Measurements from ENCODE around the gene KRTAP5-10. TPM values are rescaled to one million over a fixed set of nuclear protein-coding genes. Genes with fewer than 3 reads are reported as not detected.
"Not testable (repeated sequence)": the region's sequence is repeated elsewhere in the genome, so short reads cannot be mapped to it uniquely, and the experiment has no call there.

Gene KRTAP5-10
- not detected for total RNA-seq

GRCh38 chr11:71565263-71565662 is at the start of gene KRTAP5-10:
Gene KRTAP5-10, plus strand, starts transcription at chr11:71565563. Its CDS starts 25 bp downstream, at chr11:71565588.
- CTCF ChIA-PET, result no interaction called here
- ATAC-seq, result no peak

DNA sequence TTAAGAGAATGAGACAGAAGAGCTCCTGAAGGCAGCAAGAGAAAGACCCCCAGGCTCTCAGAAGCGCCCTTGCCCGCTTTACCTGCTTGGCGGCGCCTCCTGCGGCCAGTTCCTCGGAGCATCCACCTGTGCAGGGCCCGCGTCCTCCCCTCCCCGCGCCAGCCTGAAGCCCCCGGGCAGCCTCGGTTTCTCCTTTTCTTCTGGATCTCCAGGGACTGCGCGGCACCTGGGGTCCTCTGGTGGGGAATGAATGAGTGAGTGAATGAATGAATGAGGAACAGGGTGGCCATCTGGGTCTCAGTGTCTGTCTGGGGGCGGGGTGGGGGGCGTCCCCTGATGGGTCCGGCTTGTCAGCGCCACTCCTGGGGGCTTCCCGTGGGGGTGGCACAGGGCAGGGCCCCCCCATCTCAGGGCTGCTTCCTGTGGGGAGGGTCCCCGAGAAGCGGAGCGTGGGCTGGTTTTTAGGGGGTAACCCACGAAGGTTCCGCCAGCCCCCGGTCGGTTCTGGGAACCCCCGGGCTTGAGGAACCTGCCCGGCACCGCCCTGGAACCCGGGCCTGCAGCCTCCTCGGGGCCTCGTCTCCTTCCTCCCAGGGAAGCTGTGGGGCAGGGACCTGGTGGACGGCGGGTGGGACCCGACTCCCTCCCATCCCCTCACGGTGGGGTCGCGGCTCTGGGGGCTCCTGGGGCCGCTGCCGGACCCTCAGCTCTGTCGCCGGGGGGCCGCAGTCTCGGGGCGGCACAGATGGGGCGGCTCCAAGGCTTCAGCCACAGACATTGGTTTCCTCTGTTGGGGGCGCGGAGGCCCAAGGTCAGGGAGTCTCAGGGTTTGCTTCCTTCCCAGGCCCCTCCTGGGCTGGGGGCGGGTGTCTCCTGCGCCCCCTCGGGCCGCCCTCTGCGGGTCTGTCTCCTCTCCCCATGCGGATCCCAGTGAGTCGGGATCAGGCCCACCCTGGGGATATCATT is 46.6 kb upstream of the KRTAP5-10 start:
- no peak for ATAC-seq
- no peak overlapping the region for H3K27ac Mint-ChIP-seq

More at GRCh38 chr11:71565263-71565662, at the start of gene KRTAP5-10:
- H3K27me3 Mint-ChIP-seq (ENCODE audit: low read depth), result peaks cover 28% of the 10 kb centered on the region
- POLR2A ChIA-PET, result no interaction called here
- H3K4me1 Mint-ChIP-seq (ENCODE audit: low read depth), result no peaks in the 10 kb centered on the region
- DNase-seq, result no peak
- no peak within 1 kb of the TSS for H3K27ac Mint-ChIP-seq
- no peaks in the 10 kb centered on the region for H3K9me3 Mint-ChIP-seq (ENCODE audit: insufficient read depth)
- no peak within 1 kb of the TSS for H3K4me3 Mint-ChIP-seq
- no peaks in the 10 kb centered on the region for H3K36me3 Mint-ChIP-seq (ENCODE audit: low read depth)

GRCh38 chr11:71519546-71519945 is 45.8 kb upstream of the KRTAP5-10 start:
- no peaks in the 10 kb centered on the region for H3K4me1 Mint-ChIP-seq (ENCODE audit: low read depth)
- no peaks in the 10 kb centered on the region for H3K36me3 Mint-ChIP-seq (ENCODE audit: low read depth)
- DNase-seq (no peak), ATAC-seq (no peak)
- ChIA-PET CTCF (no interaction called here), POLR2A (no interaction called here)
- H3K27me3 Mint-ChIP-seq (ENCODE audit: low read depth), result no peaks in the 10 kb centered on the region
- no peak overlapping the region for H3K27ac Mint-ChIP-seq
- no peak overlapping the region for H3K4me3 Mint-ChIP-seq
- no peaks in the 10 kb centered on the region for H3K9me3 Mint-ChIP-seq (ENCODE audit: insufficient read depth)

More for the DNA sequence above, 46.6 kb upstream of the KRTAP5-10 start:
- no peaks in the 10 kb centered on the region for H3K27me3 Mint-ChIP-seq (ENCODE audit: low read depth)
- ChIA-PET CTCF (no interaction called here), POLR2A (no interaction called here)
- H3K4me1 Mint-ChIP-seq (ENCODE audit: low read depth), result no peaks in the 10 kb centered on the region
- H3K9me3 Mint-ChIP-seq (ENCODE audit: insufficient read depth), result no peaks in the 10 kb centered on the region
- no peaks in the 10 kb centered on the region for H3K36me3 Mint-ChIP-seq (ENCODE audit: low read depth)
- H3K4me3 Mint-ChIP-seq, result no peak overlapping the region
- no peak for DNase-seq

DNA sequence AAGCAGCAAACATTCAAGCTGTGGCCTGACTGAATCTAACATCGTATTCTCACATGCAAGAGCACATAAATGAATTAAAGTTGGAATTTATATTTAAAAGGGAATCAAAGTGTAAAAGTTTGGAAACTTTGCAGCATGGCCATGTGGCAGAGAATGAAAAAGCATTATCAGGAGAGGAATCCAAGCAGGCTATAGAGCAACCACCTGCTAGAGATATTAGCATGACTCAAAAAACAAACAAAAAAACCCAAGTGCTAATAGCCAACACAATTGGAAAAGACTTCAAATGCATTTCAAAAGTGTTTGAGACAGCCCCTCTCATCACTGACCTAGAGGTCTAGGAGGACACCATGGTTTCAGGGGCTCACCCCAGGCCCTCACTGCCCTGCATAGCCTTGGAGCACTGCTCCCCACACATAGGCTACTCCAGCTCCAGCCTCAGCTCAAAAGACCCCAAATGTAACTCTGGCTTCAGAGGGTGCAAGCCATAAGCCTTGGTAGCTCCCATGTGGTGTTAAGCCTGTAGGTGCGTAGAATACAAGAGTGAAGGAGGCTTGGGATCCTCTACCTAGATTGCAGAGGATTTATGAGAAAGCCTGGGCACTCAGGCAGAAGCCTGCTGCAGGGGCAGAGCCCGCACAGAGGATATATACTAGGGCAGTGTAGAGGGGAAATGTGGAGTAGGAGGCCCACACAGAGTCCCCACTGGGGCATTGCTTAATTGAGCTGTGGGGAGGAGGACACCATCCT is 40.0 kb upstream of the KRTAP5-10 start:
- CTCF ChIA-PET, result no interaction called here
- Mint-ChIP-seq H3K27me3 (ENCODE audit: low read depth) (peaks cover 3% of the 10 kb centered on the region), H3K36me3 (ENCODE audit: low read depth) (no peaks in the 10 kb centered on the region), H3K4me3 (no peak overlapping the region), H3K9me3 (ENCODE audit: insufficient read depth) (no peaks in the 10 kb centered on the region), H3K27ac (no peak overlapping the region), H3K4me1 (ENCODE audit: low read depth) (no peaks in the 10 kb centered on the region)
- POLR2A ChIA-PET, result no interaction called here
- ATAC-seq (no peak), DNase-seq (no peak)

GRCh38 chr11:71525938-71526495 is 39.3 kb upstream of the KRTAP5-10 start:
- no peaks in the 10 kb centered on the region for H3K4me1 Mint-ChIP-seq (ENCODE audit: low read depth)
- H3K27ac Mint-ChIP-seq, result no peak overlapping the region
- H3K36me3 Mint-ChIP-seq (ENCODE audit: low read depth), result no peaks in the 10 kb centered on the region
- DNase-seq, result no peak
- POLR2A ChIA-PET, result no interaction called here
- no peaks in the 10 kb centered on the region for H3K9me3 Mint-ChIP-seq (ENCODE audit: insufficient read depth)
- CTCF ChIA-PET, result no interaction called here
- ATAC-seq, result no peak
- peaks cover 6% of the 10 kb centered on the region for H3K27me3 Mint-ChIP-seq (ENCODE audit: low read depth)
- H3K4me3 Mint-ChIP-seq, result no peak overlapping the region

GRCh38 chr11:71526796-71527575 is 38.4 kb upstream of the KRTAP5-10 start, which contains the start of gene KRTAP5-7:
Gene KRTAP5-7, plus strand, starts transcription at chr11:71527267. Its CDS starts 34 bp downstream, at chr11:71527301.
- H3K27me3 Mint-ChIP-seq (ENCODE audit: low read depth); H3K9me3 Mint-ChIP-seq (ENCODE audit: insufficient read depth); CTCF ChIA-PET; DNase-seq; H3K27ac Mint-ChIP-seq; H3K4me3 Mint-ChIP-seq; H3K36me3 Mint-ChIP-seq (ENCODE audit: low read depth); ATAC-seq; POLR2A ChIA-PET; H3K4me1 Mint-ChIP-seq (ENCODE audit: low read depth): not testable (repeated sequence)

DNA sequence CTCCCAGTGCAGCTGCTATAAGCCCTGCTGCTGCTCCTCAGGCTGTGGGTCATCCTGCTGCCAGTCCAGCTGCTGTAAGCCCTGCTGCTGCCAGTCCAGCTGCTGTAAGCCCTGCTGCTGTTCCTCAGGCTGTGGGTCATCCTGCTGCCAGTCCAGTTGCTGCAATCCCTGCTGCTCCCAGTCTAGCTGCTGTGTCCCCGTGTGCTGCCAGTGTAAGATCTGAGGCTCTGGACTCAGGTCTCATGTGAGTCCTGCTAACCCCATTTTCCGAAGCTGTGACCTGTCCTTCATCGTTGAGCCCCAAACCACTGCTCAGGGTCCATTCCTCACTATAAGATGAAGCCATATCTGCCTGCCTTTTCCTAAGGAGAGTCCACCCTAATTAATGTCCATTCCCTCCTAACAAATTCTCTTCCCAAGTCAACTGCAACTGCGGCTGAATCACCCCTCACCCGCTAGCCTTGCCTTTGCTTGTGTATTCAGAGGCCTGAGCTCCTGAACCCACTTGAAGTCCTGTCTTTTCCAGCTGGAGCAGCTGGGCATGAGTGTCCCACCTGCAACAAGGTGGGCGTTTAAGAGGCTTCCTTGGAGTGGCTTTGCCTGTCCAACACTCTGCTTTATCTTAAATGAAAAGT is 37.7 kb upstream of the KRTAP5-10 start:
- Mint-ChIP-seq H3K27ac (no peak overlapping the region), H3K9me3 (ENCODE audit: insufficient read depth) (no peaks in the 10 kb centered on the region), H3K27me3 (ENCODE audit: low read depth) (peaks cover 8% of the 10 kb centered on the region), H3K4me1 (ENCODE audit: low read depth) (no peaks in the 10 kb centered on the region), H3K4me3 (no peak overlapping the region), H3K36me3 (ENCODE audit: low read depth) (no peaks in the 10 kb centered on the region)
- ChIA-PET POLR2A (no interaction called here), CTCF (no interaction called here)
- ATAC-seq (no peak), DNase-seq (no peak)

DNA sequence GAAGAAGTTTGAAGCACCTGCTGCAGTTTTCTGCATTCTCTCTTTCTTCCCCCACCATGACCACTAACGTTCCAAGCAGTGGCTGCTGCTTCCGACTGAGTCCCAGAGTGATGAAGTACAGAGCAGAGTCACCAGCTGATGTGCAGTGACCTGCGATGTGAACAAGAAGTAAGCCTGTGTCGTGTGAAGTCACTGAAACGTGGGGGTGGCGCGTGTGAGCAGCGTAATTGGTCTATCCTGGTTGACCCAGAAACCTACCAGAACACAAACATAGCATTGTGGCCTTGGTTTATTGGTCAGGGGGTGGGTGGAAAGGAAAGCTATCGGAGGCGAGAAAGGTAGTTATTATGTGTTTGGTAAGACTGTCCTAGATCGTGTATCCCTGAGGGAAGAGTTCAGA is 34.8 kb upstream of the KRTAP5-10 start:
- ATAC-seq (no peak), DNase-seq (no peak)
- POLR2A ChIA-PET, result no interaction called here
- H3K27ac Mint-ChIP-seq, result no peak overlapping the region
- H3K27me3 Mint-ChIP-seq (ENCODE audit: low read depth), result peaks cover 8% of the 10 kb centered on the region
- no peaks in the 10 kb centered on the region for H3K9me3 Mint-ChIP-seq (ENCODE audit: insufficient read depth)
- no peak overlapping the region for H3K4me3 Mint-ChIP-seq
- H3K4me1 Mint-ChIP-seq (ENCODE audit: low read depth), result no peaks in the 10 kb centered on the region
- CTCF ChIA-PET, result no interaction called here
- no peaks in the 10 kb centered on the region for H3K36me3 Mint-ChIP-seq (ENCODE audit: low read depth)

GRCh38 chr11:71532036-71532610 is 33.2 kb upstream of the KRTAP5-10 start:
- no peak overlapping the region for H3K4me3 Mint-ChIP-seq
- ATAC-seq, result no peak
- no peaks in the 10 kb centered on the region for H3K36me3 Mint-ChIP-seq (ENCODE audit: low read depth)
- DNase-seq, result no peak
- H3K27me3 Mint-ChIP-seq (ENCODE audit: low read depth), result peaks cover 6% of the 10 kb centered on the region
- no peaks in the 10 kb centered on the region for H3K4me1 Mint-ChIP-seq (ENCODE audit: low read depth)
- H3K9me3 Mint-ChIP-seq (ENCODE audit: insufficient read depth), result no peaks in the 10 kb centered on the region
- no peak overlapping the region for H3K27ac Mint-ChIP-seq
- POLR2A ChIA-PET, result no interaction called here
- CTCF ChIA-PET, result no interaction called here

DNA sequence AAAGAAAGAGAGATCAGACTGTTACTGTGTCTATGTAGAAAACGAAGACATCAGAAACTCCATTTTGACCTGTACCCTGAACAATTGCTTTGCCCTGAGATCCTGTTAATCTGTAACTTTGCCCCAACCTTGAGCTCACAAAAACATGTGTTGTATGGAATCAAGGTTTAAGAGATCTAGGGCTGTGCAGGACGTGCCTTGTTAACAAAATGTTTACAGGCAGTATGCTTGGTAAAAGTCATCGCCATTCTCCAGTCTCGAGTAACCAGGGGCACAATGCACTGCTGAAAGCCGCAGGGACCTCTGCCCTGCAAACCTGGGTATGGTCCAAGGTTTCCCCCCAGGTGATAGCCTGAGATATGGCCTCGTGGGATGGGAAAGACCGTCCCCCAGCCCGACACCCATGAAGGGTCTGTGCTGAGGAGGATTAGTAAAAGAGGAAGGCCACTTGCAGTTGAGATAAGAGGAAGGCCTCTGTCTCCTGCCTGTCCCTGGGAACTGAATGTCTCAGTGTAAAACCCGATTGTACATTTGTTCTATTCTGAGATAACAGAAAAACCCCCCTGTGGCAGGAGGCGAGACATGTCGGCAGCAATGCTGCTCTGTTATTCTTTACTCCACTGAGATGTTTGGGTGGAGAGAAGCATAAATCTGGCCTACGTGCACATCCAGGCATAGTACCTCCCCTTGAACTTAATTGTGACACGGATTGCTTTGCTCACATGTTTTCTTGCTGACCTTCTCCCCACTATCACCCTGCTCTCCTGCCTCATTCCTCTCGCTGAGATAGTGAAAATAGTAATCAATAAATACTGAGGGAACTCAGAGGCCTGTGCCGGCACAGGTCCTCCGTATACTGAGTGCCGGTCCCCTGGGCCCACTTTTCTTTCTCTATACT is 30.4 kb upstream of the KRTAP5-10 start:
- POLR2A ChIA-PET; H3K4me1 Mint-ChIP-seq (ENCODE audit: low read depth); ATAC-seq; H3K4me3 Mint-ChIP-seq; H3K27ac Mint-ChIP-seq; H3K36me3 Mint-ChIP-seq (ENCODE audit: low read depth); CTCF ChIA-PET; H3K9me3 Mint-ChIP-seq (ENCODE audit: insufficient read depth); DNase-seq; H3K27me3 Mint-ChIP-seq (ENCODE audit: low read depth): not testable (repeated sequence)
